ENCODE results near the gene COASY. TPM values are rescaled to one million over a fixed set of nuclear protein-coding genes. Genes with fewer than 3 reads are reported as not detected.

COASY gene
- total and polyA plus RNA-seq, 2 experiments from 2014 or later: 60.1 to 72.1 TPM

DNA sequence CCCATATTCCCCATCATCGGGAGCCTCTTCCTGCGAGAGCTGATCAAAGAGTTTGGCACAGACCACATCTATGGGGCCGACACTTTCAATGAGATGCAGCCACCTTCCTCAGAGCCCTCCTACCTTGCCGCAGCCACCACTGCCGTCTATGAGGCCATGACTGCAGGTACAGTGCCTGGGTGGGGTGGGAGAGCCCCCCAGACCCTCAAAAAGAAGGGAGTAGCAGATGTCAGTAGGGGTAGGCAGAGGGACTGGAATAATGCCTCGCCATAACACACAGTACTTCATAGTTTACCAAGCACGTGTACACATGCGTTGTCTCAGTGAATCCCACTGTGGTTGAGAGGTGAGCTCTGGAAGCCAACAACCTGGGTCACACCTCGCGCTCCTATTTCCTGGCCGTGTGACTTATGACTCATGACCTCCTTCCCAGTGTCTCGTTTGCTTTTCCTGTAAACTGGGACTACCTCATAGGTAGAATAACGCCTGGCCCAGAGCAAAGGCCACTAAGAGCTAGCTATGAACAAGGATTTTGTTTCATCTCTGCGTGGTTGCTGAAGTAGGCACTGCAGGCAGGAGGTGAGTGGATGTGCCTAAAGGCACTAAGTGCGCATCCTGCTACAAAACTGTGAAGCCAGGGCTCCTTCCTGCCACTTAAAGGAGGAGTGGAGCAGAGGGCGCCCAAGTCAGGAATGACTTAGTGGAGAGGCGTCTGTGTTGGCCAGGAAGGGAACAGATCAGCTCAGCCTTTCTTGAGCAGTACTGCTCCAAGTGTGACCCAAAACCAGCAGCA lies 20.7 kb upstream of the COASY start (continued):
- TF ChIP-seq, protein P1, sequence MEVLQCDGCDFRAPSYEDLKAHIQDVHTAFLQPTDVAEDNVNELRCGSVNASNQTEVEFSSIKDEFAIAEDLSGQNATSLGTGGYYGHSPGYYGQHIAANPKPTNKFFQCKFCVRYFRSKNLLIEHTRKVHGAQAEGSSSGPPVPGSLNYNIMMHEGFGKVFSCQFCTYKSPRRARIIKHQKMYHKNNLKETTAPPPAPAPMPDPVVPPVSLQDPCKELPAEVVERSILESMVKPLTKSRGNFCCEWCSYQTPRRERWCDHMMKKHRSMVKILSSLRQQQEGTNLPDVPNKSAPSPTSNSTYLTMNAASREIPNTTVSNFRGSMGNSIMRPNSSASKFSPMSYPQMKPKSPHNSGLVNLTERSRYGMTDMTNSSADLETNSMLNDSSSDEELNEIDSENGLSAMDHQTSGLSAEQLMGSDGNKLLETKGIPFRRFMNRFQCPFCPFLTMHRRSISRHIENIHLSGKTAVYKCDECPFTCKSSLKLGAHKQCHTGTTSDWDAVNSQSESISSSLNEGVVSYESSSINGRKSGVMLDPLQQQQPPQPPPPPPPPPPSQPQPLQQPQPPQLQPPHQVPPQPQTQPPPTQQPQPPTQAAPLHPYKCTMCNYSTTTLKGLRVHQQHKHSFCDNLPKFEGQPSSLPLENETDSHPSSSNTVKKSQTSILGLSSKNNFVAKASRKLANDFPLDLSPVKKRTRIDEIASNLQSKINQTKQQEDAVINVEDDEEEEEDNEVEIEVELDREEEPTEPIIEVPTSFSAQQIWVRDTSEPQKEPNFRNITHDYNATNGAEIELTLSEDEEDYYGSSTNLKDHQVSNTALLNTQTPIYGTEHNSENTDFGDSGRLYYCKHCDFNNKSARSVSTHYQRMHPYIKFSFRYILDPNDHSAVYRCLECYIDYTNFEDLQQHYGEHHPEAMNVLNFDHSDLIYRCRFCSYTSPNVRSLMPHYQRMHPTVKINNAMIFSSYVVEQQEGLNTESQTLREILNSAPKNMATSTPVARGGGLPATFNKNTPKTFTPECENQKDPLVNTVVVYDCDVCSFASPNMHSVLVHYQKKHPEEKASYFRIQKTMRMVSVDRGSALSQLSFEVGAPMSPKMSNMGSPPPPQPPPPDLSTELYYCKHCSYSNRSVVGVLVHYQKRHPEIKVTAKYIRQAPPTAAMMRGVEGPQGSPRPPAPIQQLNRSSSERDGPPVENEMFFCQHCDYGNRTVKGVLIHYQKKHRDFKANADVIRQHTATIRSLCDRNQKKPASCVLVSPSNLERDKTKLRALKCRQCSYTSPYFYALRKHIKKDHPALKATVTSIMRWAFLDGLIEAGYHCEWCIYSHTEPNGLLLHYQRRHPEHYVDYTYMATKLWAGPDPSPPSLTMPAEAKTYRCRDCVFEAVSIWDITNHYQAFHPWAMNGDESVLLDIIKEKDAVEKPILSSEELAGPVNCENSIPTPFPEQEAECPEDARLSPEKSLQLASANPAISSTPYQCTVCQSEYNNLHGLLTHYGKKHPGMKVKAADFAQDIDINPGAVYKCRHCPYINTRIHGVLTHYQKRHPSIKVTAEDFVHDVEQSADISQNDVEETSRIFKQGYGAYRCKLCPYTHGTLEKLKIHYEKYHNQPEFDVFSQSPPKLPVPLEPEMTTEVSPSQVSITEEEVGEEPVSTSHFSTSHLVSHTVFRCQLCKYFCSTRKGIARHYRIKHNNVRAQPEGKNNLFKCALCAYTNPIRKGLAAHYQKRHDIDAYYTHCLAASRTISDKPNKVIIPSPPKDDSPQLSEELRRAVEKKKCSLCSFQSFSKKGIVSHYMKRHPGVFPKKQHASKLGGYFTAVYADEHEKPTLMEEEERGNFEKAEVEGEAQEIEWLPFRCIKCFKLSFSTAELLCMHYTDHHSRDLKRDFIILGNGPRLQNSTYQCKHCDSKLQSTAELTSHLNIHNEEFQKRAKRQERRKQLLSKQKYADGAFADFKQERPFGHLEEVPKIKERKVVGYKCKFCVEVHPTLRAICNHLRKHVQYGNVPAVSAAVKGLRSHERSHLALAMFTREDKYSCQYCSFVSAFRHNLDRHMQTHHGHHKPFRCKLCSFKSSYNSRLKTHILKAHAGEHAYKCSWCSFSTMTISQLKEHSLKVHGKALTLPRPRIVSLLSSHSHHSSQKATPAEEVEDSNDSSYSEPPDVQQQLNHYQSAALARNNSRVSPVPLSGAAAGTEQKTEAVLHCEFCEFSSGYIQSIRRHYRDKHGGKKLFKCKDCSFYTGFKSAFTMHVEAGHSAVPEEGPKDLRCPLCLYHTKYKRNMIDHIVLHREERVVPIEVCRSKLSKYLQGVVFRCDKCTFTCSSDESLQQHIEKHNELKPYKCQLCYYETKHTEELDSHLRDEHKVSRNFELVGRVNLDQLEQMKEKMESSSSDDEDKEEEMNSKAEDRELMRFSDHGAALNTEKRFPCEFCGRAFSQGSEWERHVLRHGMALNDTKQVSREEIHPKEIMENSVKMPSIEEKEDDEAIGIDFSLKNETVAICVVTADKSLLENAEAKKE (CRISPR knock-in tag; IDR thresholded peaks at IDR 0.05): no peak
- TF ChIP-seq ZNF331 (CRISPR knock-in tag; IDR thresholded peaks at IDR 0.05; ENCODE audit: low read depth) (no peak), POLR2AphosphoS5 (IDR thresholded peaks at IDR 0.05; ENCODE audit: low read depth) (no peak), CREB1 (CRISPR knock-in tag; IDR thresholded peaks at IDR 0.05; ENCODE audit: low read depth) (no peak), STAT1 (IDR thresholded peaks at IDR 0.05; ENCODE audit: unreplicated experiment) (no peak)

DNA sequence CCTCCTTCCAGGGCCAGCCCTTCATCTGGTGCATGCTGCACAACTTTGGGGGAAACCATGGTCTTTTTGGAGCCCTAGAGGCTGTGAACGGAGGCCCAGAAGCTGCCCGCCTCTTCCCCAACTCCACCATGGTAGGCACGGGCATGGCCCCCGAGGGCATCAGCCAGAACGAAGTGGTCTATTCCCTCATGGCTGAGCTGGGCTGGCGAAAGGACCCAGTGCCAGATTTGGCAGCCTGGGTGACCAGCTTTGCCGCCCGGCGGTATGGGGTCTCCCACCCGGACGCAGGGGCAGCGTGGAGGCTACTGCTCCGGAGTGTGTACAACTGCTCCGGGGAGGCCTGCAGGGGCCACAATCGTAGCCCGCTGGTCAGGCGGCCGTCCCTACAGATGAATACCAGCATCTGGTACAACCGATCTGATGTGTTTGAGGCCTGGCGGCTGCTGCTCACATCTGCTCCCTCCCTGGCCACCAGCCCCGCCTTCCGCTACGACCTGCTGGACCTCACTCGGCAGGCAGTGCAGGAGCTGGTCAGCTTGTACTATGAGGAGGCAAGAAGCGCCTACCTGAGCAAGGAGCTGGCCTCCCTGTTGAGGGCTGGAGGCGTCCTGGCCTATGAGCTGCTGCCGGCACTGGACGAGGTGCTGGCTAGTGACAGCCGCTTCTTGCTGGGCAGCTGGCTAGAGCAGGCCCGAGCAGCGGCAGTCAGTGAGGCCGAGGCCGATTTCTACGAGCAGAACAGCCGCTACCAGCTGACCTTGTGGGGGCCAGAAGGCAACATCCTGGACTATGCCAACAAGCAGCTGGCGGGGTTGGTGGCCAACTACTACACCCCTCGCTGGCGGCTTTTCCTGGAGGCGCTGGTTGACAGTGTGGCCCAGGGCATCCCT lies 18.5 kb upstream of the COASY start:
- DNase-seq (ENCODE audit: low spot score) (no peak), ATAC-seq (no peak)
- H3K79me2 ChIP-seq (replicated peaks; ENCODE audit: insufficient read depth): no peaks in the 10 kb centered on the region
- H3K27me3 ChIP-seq (ENCODE audit: insufficient read depth): no peaks in the 10 kb centered on the region
- H3K4me1 ChIP-seq (ENCODE audit: insufficient read depth): no peaks in the 10 kb centered on the region
- TF ChIP-seq, protein P2, sequence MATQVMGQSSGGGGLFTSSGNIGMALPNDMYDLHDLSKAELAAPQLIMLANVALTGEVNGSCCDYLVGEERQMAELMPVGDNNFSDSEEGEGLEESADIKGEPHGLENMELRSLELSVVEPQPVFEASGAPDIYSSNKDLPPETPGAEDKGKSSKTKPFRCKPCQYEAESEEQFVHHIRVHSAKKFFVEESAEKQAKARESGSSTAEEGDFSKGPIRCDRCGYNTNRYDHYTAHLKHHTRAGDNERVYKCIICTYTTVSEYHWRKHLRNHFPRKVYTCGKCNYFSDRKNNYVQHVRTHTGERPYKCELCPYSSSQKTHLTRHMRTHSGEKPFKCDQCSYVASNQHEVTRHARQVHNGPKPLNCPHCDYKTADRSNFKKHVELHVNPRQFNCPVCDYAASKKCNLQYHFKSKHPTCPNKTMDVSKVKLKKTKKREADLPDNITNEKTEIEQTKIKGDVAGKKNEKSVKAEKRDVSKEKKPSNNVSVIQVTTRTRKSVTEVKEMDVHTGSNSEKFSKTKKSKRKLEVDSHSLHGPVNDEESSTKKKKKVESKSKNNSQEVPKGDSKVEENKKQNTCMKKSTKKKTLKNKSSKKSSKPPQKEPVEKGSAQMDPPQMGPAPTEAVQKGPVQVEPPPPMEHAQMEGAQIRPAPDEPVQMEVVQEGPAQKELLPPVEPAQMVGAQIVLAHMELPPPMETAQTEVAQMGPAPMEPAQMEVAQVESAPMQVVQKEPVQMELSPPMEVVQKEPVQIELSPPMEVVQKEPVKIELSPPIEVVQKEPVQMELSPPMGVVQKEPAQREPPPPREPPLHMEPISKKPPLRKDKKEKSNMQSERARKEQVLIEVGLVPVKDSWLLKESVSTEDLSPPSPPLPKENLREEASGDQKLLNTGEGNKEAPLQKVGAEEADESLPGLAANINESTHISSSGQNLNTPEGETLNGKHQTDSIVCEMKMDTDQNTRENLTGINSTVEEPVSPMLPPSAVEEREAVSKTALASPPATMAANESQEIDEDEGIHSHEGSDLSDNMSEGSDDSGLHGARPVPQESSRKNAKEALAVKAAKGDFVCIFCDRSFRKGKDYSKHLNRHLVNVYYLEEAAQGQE (IDR thresholded peaks at IDR 0.05; ENCODE audit: unreplicated experiment): no peak
- TF ChIP-seq CREB1 (CRISPR knock-in tag; IDR thresholded peaks at IDR 0.05; ENCODE audit: low read depth): no peak
- H4K20me1 ChIP-seq (replicated peaks; ENCODE audit: insufficient read depth): no peaks in the 10 kb centered on the region
- Mint-ChIP-seq H3K4me1 (no peaks in the 10 kb centered on the region), H3K27me3 (ENCODE audit: insufficient read depth, low read depth, poor library complexity) (peaks cover 6% of the 10 kb centered on the region), H3K4me3 (no peak overlapping the region), H3K36me3 (ENCODE audit: low read depth) (peaks cover 21% of the 10 kb centered on the region; the same call in 2 of the 3 replicates), H3K27ac (no peak overlapping the region), H3K9me3 (no peaks in the 10 kb centered on the region; the same call in 2 of the 3 replicates)
- H3K4me2 ChIP-seq: no peak overlapping the region
- no peaks in the 10 kb centered on the region for H3K36me3 ChIP-seq (ENCODE audit: insufficient read depth)
- no peaks in the 10 kb centered on the region for H3K9me2 ChIP-seq (ENCODE audit: insufficient read depth)
- H3F3A ChIP-seq (replicated peaks; ENCODE audit: low read depth): peaks cover 6% of the 10 kb centered on the region
- no peak overlapping the region for H2AFZ ChIP-seq
- H3K4me3 ChIP-seq: no peak overlapping the region
- H3K27ac ChIP-seq (ENCODE audit: low read depth): no peak overlapping the region

All from GM23338 (cell line).